WTC11 (cell line): ENCODE data around the gene DPP10. TPM values are rescaled to one million over a fixed set of nuclear protein-coding genes. Genes with fewer than 3 reads are reported as not detected.

ENCODE experiments used
- ATAC-seq: fragments of 200-7000 bp; cut with Tn5 transposase; 2 replicates; pipeline ENCODE4 v1.10.0; 2021; ENCODE audit warnings: mild to moderate bottlenecking, moderate library complexity
- CTCF ChIA-PET: fragments of 300-600 bp; sonication (Branson Sonifier 250); formaldehyde crosslinking; loops from one replicate; lab custom pipeline; 2021; ENCODE audit warnings: antibody characterized with exemption; lab: Charles Lee
- POLR2A ChIA-PET: fragments of 350-600 bp; sonication (Branson Sonifier 250); formaldehyde crosslinking; loops from one replicate; lab custom pipeline; 2021; ENCODE audit warnings: antibody characterized with exemption; lab: Charles Lee
- DNase-seq: peaks from one replicate; pipeline ENCODE4 v3.0.0; 2021; ENCODE audit warnings: low spot score
- H3K27ac Mint-ChIP-seq: 2 replicates; pipeline ENCODE4 v1.8.0; 2021; ENCODE audit warnings: mixed read lengths
- H3K27me3 Mint-ChIP-seq: 2 replicates; pipeline ENCODE4 v1.8.0; 2021; ENCODE audit warnings: low read depth, mild to moderate bottlenecking, moderate library complexity, mixed read lengths
- H3K36me3 Mint-ChIP-seq: 2 replicates; pipeline ENCODE4 v1.8.0; 2021; ENCODE audit warnings: mixed read lengths
- H3K4me1 Mint-ChIP-seq: 2 replicates; pipeline ENCODE4 v1.8.0; 2022; ENCODE audit warnings: mixed read lengths
- H3K4me3 Mint-ChIP-seq: 2 replicates; pipeline ENCODE4 v1.8.0; 2021; ENCODE audit warnings: mild to moderate bottlenecking, moderate library complexity, mixed read lengths
- H3K9me3 Mint-ChIP-seq: 2 replicates; pipeline ENCODE4 v1.8.0; 2021; ENCODE audit warnings: mixed read lengths
- AFF4 ChIP-seq: sonication (generic); formaldehyde crosslinking; IDR thresholded peaks from 2 replicates; pipeline ENCODE4 v1.8.1; 2023; ENCODE audit warnings: mild to moderate bottlenecking, missing genetic modification reagents, borderline replicate concordance
- ATF2 ChIP-seq: sonication (generic); formaldehyde crosslinking; IDR thresholded peaks from 2 replicates; pipeline ENCODE4 v1.8.1; 2022; ENCODE audit warnings: low read depth, missing genetic modification reagents, borderline replicate concordance
- E2F4 ChIP-seq: sonication (generic); formaldehyde crosslinking; IDR thresholded peaks from 2 replicates; pipeline ENCODE4 v1.8.1; 2022; ENCODE audit warnings: low read depth, mild to moderate bottlenecking, moderate library complexity, missing genetic modification reagents, borderline replicate concordance
- ESRRA ChIP-seq: sonication (generic); formaldehyde crosslinking; IDR thresholded peaks from 2 replicates; pipeline ENCODE4 v1.8.1; 2022; ENCODE audit warnings: mild to moderate bottlenecking, missing genetic modification reagents, borderline replicate concordance
- FOXK1 ChIP-seq: sonication (generic); formaldehyde crosslinking; IDR thresholded peaks from 2 replicates; pipeline ENCODE4 v1.8.0; 2022; ENCODE audit warnings: mild to moderate bottlenecking, moderate library complexity, missing genetic modification reagents
- JAZF1 ChIP-seq: fragments of 250-450 bp; sonication (Bioruptor Pico); IDR thresholded peaks from 2 replicates; pipeline ENCODE4 v1.9.0; 2021; ENCODE audit warnings: moderate library complexity, mild to moderate bottlenecking, inconsistent platforms
- JUN ChIP-seq: sonication (generic); formaldehyde crosslinking; IDR thresholded peaks from 2 replicates; pipeline ENCODE4 v1.8.0; 2023; ENCODE audit warnings: mild to moderate bottlenecking, missing genetic modification reagents
- NFYB ChIP-seq: sonication (generic); formaldehyde crosslinking; conservative IDR thresholded peaks from 2 replicates; pipeline ENCODE4 v1.8.0; 2022; ENCODE audit warnings: low read depth, missing genetic modification reagents
- NR3C1 ChIP-seq: sonication (generic); formaldehyde crosslinking; conservative IDR thresholded peaks from 2 replicates; pipeline ENCODE4 v1.8.1; 2023; ENCODE audit warnings: low read depth, mild to moderate bottlenecking, missing genetic modification reagents
- OVOL2 ChIP-seq: fragments of 250-450 bp; sonication (Bioruptor Pico); IDR thresholded peaks from 2 replicates; pipeline ENCODE4 v1.9.0; 2021; ENCODE audit warnings: mild to moderate bottlenecking, borderline replicate concordance
- SOX15 ChIP-seq: fragments of 250-450 bp; sonication (Bioruptor Pico); IDR thresholded peaks from 2 replicates; pipeline ENCODE4 v1.9.0; 2021; ENCODE audit warnings: mild to moderate bottlenecking
- TCF7 ChIP-seq: sonication (generic); formaldehyde crosslinking; IDR thresholded peaks from 2 replicates; pipeline ENCODE4 v1.8.0; 2022; ENCODE audit warnings: mild to moderate bottlenecking, low read depth, missing genetic modification reagents, moderate library complexity
- ZBTB21 ChIP-seq: sonication (generic); formaldehyde crosslinking; IDR thresholded peaks from 2 replicates; pipeline ENCODE4 v1.8.1; 2023; ENCODE audit warnings: mild to moderate bottlenecking, missing genetic modification reagents, borderline replicate concordance
- ZBTB43 ChIP-seq: sonication (generic); formaldehyde crosslinking; IDR thresholded peaks from 2 replicates; pipeline ENCODE4 v1.8.1; 2023; ENCODE audit warnings: mild to moderate bottlenecking, missing genetic modification reagents
- ZNF281 ChIP-seq: sonication (generic); formaldehyde crosslinking; IDR thresholded peaks from 2 replicates; pipeline ENCODE4 v1.8.0; 2023; ENCODE audit warnings: mild to moderate bottlenecking, missing genetic modification reagents
- ZNF396 ChIP-seq: fragments of 250-450 bp; sonication (Bioruptor Pico); IDR thresholded peaks from 2 replicates; pipeline ENCODE4 v1.8.0; 2021; ENCODE audit warnings: mild to moderate bottlenecking, moderate library complexity, borderline replicate concordance
- ZNF532 ChIP-seq: fragments of 250-450 bp; sonication (Bioruptor Pico); IDR thresholded peaks from 2 replicates; pipeline ENCODE4 v1.9.0; 2021; ENCODE audit warnings: mild to moderate bottlenecking, borderline replicate concordance
- total RNA-seq: library from RNA; stranded (reverse); gene quantifications from 3 replicates; pipeline ENCODE4 v1.2.3, GENCODE V29; 2021

The DPP10 gene
- total RNA-seq, 1 experiment from 2014 or later = 4.0 TPM

- peaks cover 4% of the 10 kb centered on the region for H3K4me1 Mint-ChIP-seq
- TF ChIP-seq NFYB (CRISPR knock-in tag) = no peak
- TF ChIP-seq OVOL2 (CRISPR knock-in tag) = no peak
- TF ChIP-seq SOX15 (CRISPR knock-in tag) = no peak
- TF ChIP-seq ZNF532 = no peak
- no peak for TF ChIP-seq ZBTB21 (CRISPR knock-in tag)
- POLR2A ChIA-PET = no interaction called here
- H3K4me3 Mint-ChIP-seq = no peak overlapping the region
- DNase-seq (no peak), ATAC-seq (no peak)
- H3K27ac Mint-ChIP-seq = no peak overlapping the region
- CTCF ChIA-PET = interaction anchor here (3.0 kb wide), 1 partner anchor 8 kb away, joined by 9 read pairs; no protein-coding TSS in a partner anchor
- H3K9me3 Mint-ChIP-seq = peaks cover 26% of the 10 kb centered on the region
- peaks cover 3% of the 10 kb centered on the region; the same call in 1 of the 2 replicates for H3K36me3 Mint-ChIP-seq
- no peaks in the 10 kb centered on the region; the same call in 1 of the 2 replicates for H3K27me3 Mint-ChIP-seq
Observed at GRCh38 chr2:114542695-114543094, 100.3 kb downstream of the DPP10 start.

GRCh38 chr2:114543236-114543766 lies 100.9 kb downstream of the DPP10 start:
- Mint-ChIP-seq H3K4me3 (no peak overlapping the region), H3K9me3 (peaks cover 22% of the 10 kb centered on the region), H3K27ac (no peak overlapping the region), H3K27me3 (no peaks in the 10 kb centered on the region; the same call in 1 of the 2 replicates), H3K36me3 (peaks cover 3% of the 10 kb centered on the region; the same call in 1 of the 2 replicates), H3K4me1 (peaks cover 4% of the 10 kb centered on the region)
- ATAC-seq (peak; percentile 39; the same call in 1 of the 2 replicates), DNase-seq (no peak)
- ChIA-PET POLR2A (no interaction called here), CTCF (interaction anchor here (3.0 kb wide), 1 partner anchor 8 kb away, joined by 9 read pairs; no protein-coding TSS in a partner anchor)
- TF ChIP-seq ZNF396 (CRISPR knock-in tag) = no peak
- TF ChIP-seq OVOL2 (CRISPR knock-in tag) = no peak
- TF ChIP-seq JUN (CRISPR knock-in tag) = no peak
- no peak for TF ChIP-seq FOXK1 (CRISPR knock-in tag)
- no peak for TF ChIP-seq ZBTB43
- TF ChIP-seq ZNF281 (CRISPR knock-in tag) = no peak
- no peak for TF ChIP-seq TCF7 (CRISPR knock-in tag)
- TF ChIP-seq ATF2 (CRISPR knock-in tag) = no peak
- TF ChIP-seq NR3C1 (CRISPR knock-in tag) = no peak
- TF ChIP-seq ZBTB21 (CRISPR knock-in tag) = no peak
- TF ChIP-seq E2F4 (CRISPR knock-in tag) = no peak
- TF ChIP-seq NFYB (CRISPR knock-in tag) = no peak
- TF ChIP-seq AFF4 (CRISPR knock-in tag) = no peak
- no peak for TF ChIP-seq ESRRA (CRISPR knock-in tag)
- no peak for TF ChIP-seq JAZF1 (CRISPR knock-in tag)
